ELR (cell line): ENCODE measurements around the gene PCTP.

Experiments
- DNase-seq: peaks from one replicate; pipeline ENCODE4 v3.0.0-alpha.2; 2015; ENCODE audit warnings: low read depth

PCTP gene

GRCh38 chr17:55757659-55758058 is 6.8 kb downstream of the PCTP start:
- DNase-seq: no peak

- no peak for DNase-seq
Measured at GRCh38 chr17:55758171-55758570, 7.3 kb downstream of the PCTP start.

- DNase-seq: no peak
Measured at GRCh38 chr17:55760643-55761355, 9.9 kb downstream of the PCTP start.

- no peak for DNase-seq
Measured at GRCh38 chr17:55762086-55762858, 11.4 kb downstream of the PCTP start.

GRCh38 chr17:55763856-55764255 is 13.0 kb downstream of the PCTP start:
- peak; percentile 28 for DNase-seq

- no peak for DNase-seq
Measured at GRCh38 chr17:55764610-55765009, 13.8 kb downstream of the PCTP start.

- no peak for DNase-seq
Measured at GRCh38 chr17:55765472-55765871, 14.6 kb downstream of the PCTP start.

- DNase-seq: no peak
Measured at GRCh38 chr17:55768936-55769624, 18.2 kb downstream of the PCTP start.

- peak; percentile 88 for DNase-seq
Measured at GRCh38 chr17:55769625-55770000, 18.8 kb downstream of the PCTP start.

GRCh38 chr17:55770196-55770870 is 19.5 kb downstream of the PCTP start:
- peak; percentile 88 for DNase-seq

- DNase-seq: no peak
Measured at GRCh38 chr17:55772086-55772485, 21.2 kb downstream of the PCTP start.

GRCh38 chr17:55773671-55774070 is 22.8 kb downstream of the PCTP start:
- no peak for DNase-seq

- DNase-seq: no peak
Measured at GRCh38 chr17:55774846-55775271, 24.0 kb downstream of the PCTP start.

- DNase-seq: no peak
Measured at GRCh38 chr17:55776271-55776670, 25.4 kb downstream of the PCTP start.

- no peak for DNase-seq
Measured at GRCh38 chr17:55777471-55777971, 26.7 kb downstream of the PCTP start.

- no peak for DNase-seq
Measured at GRCh38 chr17:55778389-55779118, 27.7 kb downstream of the PCTP start.

- DNase-seq: peak; percentile 39
Measured at GRCh38 chr17:55783684-55784245, 32.9 kb downstream of the PCTP start.

- no peak for DNase-seq
Measured at GRCh38 chr17:55784666-55785065, 33.8 kb downstream of the PCTP start.

- no peak for DNase-seq
Measured at GRCh38 chr17:55785181-55785580, 34.3 kb downstream of the PCTP start.

- DNase-seq: no peak
Measured at GRCh38 chr17:55793272-55793671, 42.4 kb downstream of the PCTP start.
